NCI-H2171 (cell line): ENCODE data around the gene ABTB2.

Experiments
- DNase-seq: peaks from one replicate; lab custom pipeline; 2025; lab: John Stamatoyannopoulos, UW

The ABTB2 gene

GRCh38 chr11:34315394-34315793 is 42.4 kb downstream of the ABTB2 start:
- DNase-seq: no peak

- DNase-seq: no peak
Measured at GRCh38 chr11:34314936-34315335, 42.9 kb downstream of the ABTB2 start.

GRCh38 chr11:34314176-34314575 is 43.6 kb downstream of the ABTB2 start:
- no peak for DNase-seq

- DNase-seq: no peak
Measured at GRCh38 chr11:34313099-34313517, 44.7 kb downstream of the ABTB2 start.

GRCh38 chr11:34311126-34311525 is 46.7 kb downstream of the ABTB2 start:
- DNase-seq: no peak

- DNase-seq: no peak
Measured at GRCh38 chr11:34309965-34310364, 47.8 kb downstream of the ABTB2 start.

GRCh38 chr11:34308913-34309585 is 48.8 kb downstream of the ABTB2 start:
- no peak for DNase-seq

- DNase-seq: no peak
Measured at GRCh38 chr11:34308049-34308912, 49.5 kb downstream of the ABTB2 start.

GRCh38 chr11:34305780-34306179 is 52.0 kb downstream of the ABTB2 start:
- no peak for DNase-seq

GRCh38 chr11:34305193-34305592 is 52.6 kb downstream of the ABTB2 start:
- DNase-seq: no peak

GRCh38 chr11:34303028-34303570 is 54.7 kb downstream of the ABTB2 start:
- no peak for DNase-seq

- no peak for DNase-seq
Measured at GRCh38 chr11:34302046-34302921, 55.5 kb downstream of the ABTB2 start.

- no peak for DNase-seq
Measured at GRCh38 chr11:34300926-34301295, 56.9 kb downstream of the ABTB2 start.

GRCh38 chr11:34300026-34300925 is 57.5 kb downstream of the ABTB2 start:
- no peak for DNase-seq

- peak; percentile 43 for DNase-seq
Measured at GRCh38 chr11:34299284-34299972, 58.4 kb downstream of the ABTB2 start.

GRCh38 chr11:34298871-34299270 is 58.9 kb downstream of the ABTB2 start:
- no peak for DNase-seq

GRCh38 chr11:34296412-34296811 is 61.4 kb downstream of the ABTB2 start:
- DNase-seq: no peak

GRCh38 chr11:34292546-34292945 is 65.3 kb downstream of the ABTB2 start:
- no peak for DNase-seq

- no peak for DNase-seq
Measured at GRCh38 chr11:34292111-34292510, 65.7 kb downstream of the ABTB2 start.

GRCh38 chr11:34290926-34291325 is 66.9 kb downstream of the ABTB2 start:
- DNase-seq: no peak

GRCh38 chr11:34288492-34288891 is 69.3 kb downstream of the ABTB2 start:
- DNase-seq: no peak
